HPDE6-E6E7 (cell line): Measurements from ENCODE around the gene RSU1.
A peak's percentile ranks its signal among the peaks of the same experiment; 100 is the strongest.

Experiments
- DNase-seq: peaks from one replicate; pipeline ENCODE4 v3.0.0; 2011; ENCODE audit warnings: missing footprints; ENCODE audit errors: extremely low spot score

RSU1 gene

DNA sequence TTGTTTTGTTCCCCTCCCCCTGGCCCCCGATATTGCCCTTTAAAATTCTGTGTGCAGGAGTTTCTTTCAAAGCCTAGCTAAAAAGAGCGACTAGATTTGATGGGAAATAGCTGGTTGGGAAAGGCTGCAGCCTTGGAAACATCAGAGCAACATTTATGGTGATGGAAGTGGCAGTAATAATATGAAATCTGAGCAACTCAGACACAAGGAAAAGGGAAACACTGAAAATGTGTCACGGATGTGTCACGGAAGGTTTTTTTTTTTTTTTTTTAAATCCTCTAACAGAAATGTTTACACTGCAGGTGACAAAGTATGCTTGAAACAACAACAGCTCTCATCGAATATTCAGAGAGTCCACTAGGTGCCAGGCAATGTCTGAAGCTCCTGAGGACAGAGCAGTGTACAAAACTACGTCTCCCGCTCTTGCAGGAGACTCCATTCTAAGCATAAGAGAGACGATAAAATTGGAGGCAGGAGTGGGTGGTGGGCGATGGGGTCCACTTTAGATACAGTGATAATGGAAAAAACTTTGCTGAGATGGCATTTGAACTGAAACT lies 143.0 kb downstream of the RSU1 start:
- DNase-seq, result no peak

GRCh38 chr10:16673443-16673842 lies 143.8 kb downstream of the RSU1 start:
- DNase-seq, result no peak

DNA sequence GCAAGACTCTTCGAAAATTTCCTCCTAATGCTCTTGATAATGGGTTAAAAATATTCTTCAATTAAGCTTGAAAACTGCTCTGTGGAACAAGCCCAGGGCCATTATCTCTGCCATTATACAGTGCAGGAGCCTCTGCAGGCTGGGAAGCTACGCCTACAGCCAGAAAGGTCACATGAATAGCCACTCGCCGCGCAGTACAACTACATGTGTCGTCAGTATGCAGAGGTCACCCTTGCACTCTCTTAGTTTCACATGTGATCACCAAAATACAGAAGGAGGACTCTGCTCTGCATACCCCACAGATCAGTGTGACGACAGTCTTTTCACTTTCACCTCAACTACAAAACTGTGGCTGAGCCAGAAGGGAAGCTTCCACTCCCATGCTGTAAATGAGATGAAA lies 153.8 kb downstream of the RSU1 start:
- DNase-seq, result no peak

GRCh38 chr10:16662923-16663322 lies 154.3 kb downstream of the RSU1 start:
- DNase-seq, result no peak

GRCh38 chr10:16656895-16657294 lies 160.3 kb downstream of the RSU1 start:
- DNase-seq, result no peak

DNA sequence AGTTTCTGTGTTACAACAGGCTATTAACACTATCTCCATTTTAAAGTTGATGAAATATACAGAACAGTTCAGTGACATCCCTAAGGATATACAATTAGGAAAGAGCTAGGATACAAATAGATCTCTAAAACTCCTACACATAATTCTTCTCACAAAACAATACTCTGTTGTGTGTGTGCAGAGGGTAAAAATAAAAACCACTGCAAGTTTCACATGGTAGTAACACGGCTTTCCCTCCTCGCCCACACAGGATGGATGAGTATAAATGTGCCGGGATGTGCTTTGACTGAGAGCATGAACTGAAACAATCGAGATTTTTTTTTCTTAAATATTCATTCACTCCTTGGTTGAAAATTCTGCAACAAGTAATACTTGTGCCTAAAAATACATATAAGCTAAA lies 164.0 kb downstream of the RSU1 start:
- DNase-seq, result no peak

- DNase-seq, result peak; percentile 7
Observed at GRCh38 chr10:16652154-16652553, 165.1 kb downstream of the RSU1 start.

DNA sequence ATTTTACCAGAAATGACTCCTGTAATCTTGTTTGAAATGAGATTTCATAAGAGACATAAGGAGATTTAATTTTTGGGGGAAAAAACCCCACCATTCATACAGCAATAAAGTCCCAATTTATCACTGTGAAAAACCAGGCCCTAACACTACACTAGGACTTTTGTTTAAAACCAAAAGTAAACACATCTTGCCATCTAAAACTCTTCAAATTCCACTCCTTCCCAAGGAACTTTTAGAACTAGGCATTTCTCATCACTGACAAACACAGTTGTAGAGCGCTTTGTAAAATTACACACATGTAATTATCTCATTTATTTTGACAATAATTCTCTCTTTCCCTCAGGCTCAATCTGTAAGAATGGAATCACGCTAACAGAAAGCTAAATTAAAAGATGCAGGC lies 167.5 kb downstream of the RSU1 start:
- DNase-seq, result no peak

GRCh38 chr10:16648366-16648765 lies 168.9 kb downstream of the RSU1 start:
- no peak for DNase-seq

- no peak for DNase-seq
Observed at GRCh38 chr10:16646181-16647059, 170.8 kb downstream of the RSU1 start.

GRCh38 chr10:16644146-16644545 lies 173.1 kb downstream of the RSU1 start:
- DNase-seq, result peak; percentile 5

DNA sequence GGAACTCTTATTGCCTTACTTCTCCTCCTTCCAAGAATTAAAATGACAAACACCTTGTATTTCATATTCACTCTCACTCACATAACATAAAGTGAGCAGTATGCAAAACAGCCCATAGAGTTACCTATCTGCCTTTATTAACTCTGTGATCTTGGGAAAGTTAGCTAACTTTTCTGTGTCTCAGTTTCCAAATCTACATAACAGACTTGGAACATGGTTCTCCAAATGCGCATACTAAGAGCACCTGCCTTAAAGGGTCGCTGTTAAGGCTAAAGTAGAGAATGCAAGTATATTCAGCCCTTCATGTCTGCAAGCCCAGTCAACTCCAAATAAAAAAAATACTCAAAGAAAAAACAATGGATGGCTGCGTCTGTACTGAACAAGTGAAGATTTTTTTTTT lies 173.7 kb downstream of the RSU1 start:
- no peak for DNase-seq

GRCh38 chr10:16640153-16640552 lies 177.1 kb downstream of the RSU1 start:
- no peak for DNase-seq

DNA sequence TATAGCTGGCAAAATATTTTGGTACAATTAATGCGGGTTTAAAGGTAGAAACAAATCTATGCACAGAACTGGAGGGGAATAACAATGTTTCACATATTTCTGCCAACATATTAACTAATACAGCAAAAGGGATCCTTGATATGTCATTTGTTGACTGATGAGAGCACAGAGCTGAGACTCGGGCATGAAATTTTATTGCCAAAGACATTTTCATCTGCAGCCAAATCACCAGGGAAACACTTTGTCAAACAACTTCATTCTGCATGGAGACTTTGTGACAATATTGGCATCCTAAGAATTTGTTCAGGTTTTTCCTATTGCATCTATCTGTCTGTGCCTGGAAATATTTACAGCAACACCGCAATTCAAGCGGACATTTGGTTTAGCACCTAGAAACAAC lies 177.8 kb downstream of the RSU1 start:
- no peak for DNase-seq

DNA sequence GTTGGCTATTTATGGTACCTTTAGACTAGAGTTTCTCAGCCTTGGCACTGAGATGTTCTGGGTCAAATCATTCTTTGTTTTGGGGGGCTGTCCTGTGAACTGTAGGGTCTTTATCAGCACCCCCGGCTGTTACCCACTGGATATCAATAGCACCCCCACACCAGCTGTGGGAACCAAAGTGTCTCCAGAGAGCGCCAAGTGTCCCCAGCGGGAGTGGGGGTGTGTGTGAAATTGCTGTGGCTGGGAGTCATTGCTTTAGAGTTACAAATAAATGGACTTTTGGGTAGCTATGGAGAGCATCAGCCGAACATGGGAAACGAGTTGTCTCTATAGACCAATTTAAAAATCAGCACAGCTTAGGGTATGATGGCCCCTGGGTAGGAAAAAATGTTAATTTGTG lies 184.2 kb downstream of the RSU1 start:
- no peak for DNase-seq

DNA sequence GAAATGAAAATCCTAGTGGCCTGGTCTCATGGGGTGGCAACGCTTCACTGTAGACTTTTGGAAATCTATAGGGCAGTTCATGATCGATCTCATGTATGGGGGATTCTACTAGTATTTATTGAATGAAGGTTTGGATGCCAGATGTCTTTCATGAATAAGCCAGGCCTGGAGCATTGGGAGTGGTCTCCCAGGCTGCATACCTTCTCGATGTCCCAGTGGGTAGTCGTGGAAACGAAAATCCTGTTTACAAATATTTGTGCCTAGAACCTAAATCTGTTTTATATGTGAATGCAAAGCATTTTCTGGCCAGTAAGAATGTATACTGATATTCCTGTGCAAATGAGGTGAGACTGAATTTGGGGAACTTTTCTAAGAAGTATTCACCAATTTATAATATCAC lies 190.5 kb downstream of the RSU1 start:
- DNase-seq, result no peak

GRCh38 chr10:16612981-16613355 lies 204.3 kb downstream of the RSU1 start:
- DNase-seq, result no peak

- DNase-seq, result no peak
Observed at GRCh38 chr10:16612115-16612980, 204.9 kb downstream of the RSU1 start.

GRCh38 chr10:16611037-16611436 lies 206.2 kb downstream of the RSU1 start:
- DNase-seq, result no peak

DNA sequence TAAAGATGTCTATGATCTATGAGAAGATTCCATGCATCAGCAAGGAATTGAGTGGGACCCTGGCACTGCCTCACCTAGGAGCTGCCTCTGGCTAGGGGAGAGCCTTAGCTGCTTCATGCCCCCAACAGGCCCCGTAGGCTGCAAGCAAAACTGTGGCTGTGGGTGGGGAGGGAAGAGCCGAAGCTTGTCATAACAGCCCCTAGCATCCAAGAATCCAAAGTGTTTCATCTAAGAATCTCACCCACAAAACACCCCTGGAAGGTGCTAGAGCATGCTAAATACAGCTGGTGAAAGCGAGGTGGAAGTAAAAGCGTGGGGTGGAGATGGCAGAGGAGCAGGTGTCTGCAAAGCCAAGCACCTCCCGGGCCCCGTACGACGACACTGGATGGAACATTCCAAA lies 208.0 kb downstream of the RSU1 start:
- no peak for DNase-seq

DNA sequence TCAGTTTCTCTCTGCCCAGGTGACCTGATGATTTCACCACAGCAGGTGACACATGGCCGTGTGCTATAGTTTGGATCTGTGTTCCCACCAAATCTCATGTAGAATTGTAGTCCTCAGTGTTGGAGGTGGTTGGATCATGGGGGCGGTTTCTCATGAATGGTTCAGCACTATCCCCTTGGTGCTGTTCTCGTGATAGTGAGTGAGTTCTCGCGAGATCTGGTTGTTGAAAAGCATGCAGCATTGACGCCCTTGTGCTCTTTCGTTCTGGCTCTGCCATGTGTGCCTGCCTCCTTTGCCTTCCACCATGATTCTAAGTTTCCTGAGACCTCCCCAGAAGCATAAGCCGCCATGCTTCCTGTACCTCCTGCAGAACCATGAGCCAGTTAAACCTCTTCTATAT lies 210.3 kb downstream of the RSU1 start:
- no peak for DNase-seq

- no peak for DNase-seq
Observed at GRCh38 chr10:16606421-16606820, 210.8 kb downstream of the RSU1 start.

DNA sequence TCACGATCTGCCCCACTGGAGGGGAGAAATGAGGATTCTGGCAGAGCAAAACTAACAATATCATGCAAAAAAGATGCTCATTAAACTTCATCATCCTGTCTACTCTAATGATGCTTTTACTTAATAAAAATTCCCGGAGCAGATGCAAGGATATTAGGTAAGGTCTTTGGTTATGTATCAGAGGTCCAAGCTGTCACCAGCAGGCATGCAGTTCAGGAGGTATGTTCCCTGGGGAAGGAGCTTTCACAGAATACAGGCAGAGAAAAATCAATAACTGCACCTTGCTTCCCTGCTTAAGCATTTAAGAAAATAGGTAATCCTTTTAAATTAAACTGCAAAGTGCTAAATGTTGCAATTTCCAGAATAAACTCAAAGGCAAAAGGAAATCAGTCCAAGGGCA lies 213.9 kb downstream of the RSU1 start:
- no peak for DNase-seq
